K562 (cell line): ENCODE data around the gene MYO9A. TPM values are rescaled to one million over a fixed set of nuclear protein-coding genes. Genes with fewer than 3 reads are reported as not detected.

Experiments
- ATAC-seq: fragments of 200-7000 bp; cut with Tn5 transposase; 3 replicates; pipeline ENCODE4 v1.9.1; 2020; ENCODE audit warnings: moderate library complexity
- BruUV-seq: library from RNA; stranded (reverse); fragments of 400-500 nt; replicated peaks from 2 replicates; lab custom pipeline; 2021; lab: Mats Ljungman, UMichigan
- CTCF ChIA-PET: fragments of 300-600 bp; formaldehyde crosslinking; extraction: SDS; loops from one replicate; lab custom pipeline; 2021; ENCODE audit warnings: low intra/inter-chr PET ratio; lab: Yijun Ruan, JAX
- POLR2A ChIA-PET: fragments of 300-600, 350-650 bp; sonication (Branson Sonifier 250); formaldehyde crosslinking; extraction: SDS; loops from one replicate; lab custom pipeline; 2021; ENCODE audit warnings: antibody characterized with exemption, inconsistent platforms; lab: Yijun Ruan, JAX
- DNase-seq, 4 experiments: peaks; one replicate each; pipeline versions ENCODE4 v3.0.0 to v3.0.0-alpha.2; 2011 to 2018; ENCODE audit warnings: low spot score in 3 of 4, mixed read lengths in 3 of 4; ENCODE audit errors: extremely low read depth in 1 of 4
- FAIRE-seq: peaks from 2 replicates; lab custom pipeline; 2011; peaks lifted over from hg19 to GRCh38; lab: Jason Lieb, UNC
- H2AFZ ChIP-seq: 2 replicates; pipeline ENCODE4 v1.6.0; 2011; ENCODE audit warnings: low read depth, low read length, control low read depth, inconsistent platforms
- H3K27ac ChIP-seq: fragments of 200-600 bp; 3 replicates; pipeline ENCODE4 v1.8.0; 2011; ENCODE audit warnings: low read depth, mild to moderate bottlenecking, control low read depth, inconsistent platforms, low read length, moderate library complexity, mixed read lengths; ENCODE audit errors: extremely low read depth
- H3K27me3 ChIP-seq, 2 experiments: fragments of 300-600 bp in 1 of 2; 2 replicates in 1 of 2; 3 replicates in 1 of 2; pipeline versions ENCODE4 v1.6.0 to v1.8.0; 2011; ENCODE audit warnings: inconsistent platforms in 2 of 2, low read length in 2 of 2, mild to moderate bottlenecking in 1 of 2, mixed read lengths in 1 of 2, moderate library complexity in 1 of 2; ENCODE audit not compliant: control insufficient read depth in 2 of 2, insufficient read depth in 2 of 2
- H3K36me3 ChIP-seq: fragments of 300-600 bp; 3 replicates; pipeline ENCODE4 v1.8.0; 2011; ENCODE audit warnings: mild to moderate bottlenecking, low read length, inconsistent platforms; ENCODE audit not compliant: control insufficient read depth, insufficient read depth
- H3K4me1 ChIP-seq, 2 experiments: fragments of 200-600 bp in 1 of 2; replicated peaks in 1 of 2; 2 replicates in 1 of 2; 3 replicates in 1 of 2; pipeline versions ENCODE4 v1.5.1 to v1.8.0; 2011; ENCODE audit warnings: inconsistent platforms in 2 of 2, low read length in 2 of 2, mild to moderate bottlenecking in 1 of 2, mixed read lengths in 1 of 2, moderate library complexity in 1 of 2; ENCODE audit not compliant: control insufficient read depth in 2 of 2, insufficient read depth in 2 of 2
- H3K4me2 ChIP-seq: 2 replicates; pipeline ENCODE4 v1.6.1; 2011; ENCODE audit warnings: low read length, control low read depth, inconsistent platforms, mixed read lengths; ENCODE audit not compliant: insufficient read depth
- H3K4me3 ChIP-seq: fragments of 200-600 bp; sonication (generic), shearing (Covaris generic); 2 replicates; pipeline ENCODE4 v1.5.1; 2016; ENCODE audit warnings: control low read depth, inconsistent platforms
- H3K79me2 ChIP-seq: fragments of 200-600 bp; 3 replicates; pipeline ENCODE4 v1.8.0; 2011; ENCODE audit warnings: low read length, inconsistent platforms; ENCODE audit not compliant: control insufficient read depth, insufficient read depth
- H3K9ac ChIP-seq, 2 experiments: 2 replicates each; pipeline versions ENCODE4 v1.6.0 to v1.6.1; 2011; ENCODE audit warnings: low read depth in 2 of 2, low read length in 2 of 2, control low read depth in 1 of 2, inconsistent platforms in 1 of 2, mild to moderate bottlenecking in 1 of 2, mixed read lengths in 1 of 2; ENCODE audit not compliant: insufficient read depth in 1 of 2
- H3K9me1 ChIP-seq: one replicate; pipeline ENCODE4 v1.6.0; 2011; ENCODE audit warnings: inconsistent platforms, mild to moderate bottlenecking, low read length, moderate library complexity; ENCODE audit not compliant: control insufficient read depth, insufficient read depth
- H3K9me3 ChIP-seq: replicated peaks from 2 replicates; pipeline ENCODE4 v1.5.1; 2011; ENCODE audit warnings: low read depth, low read length, inconsistent platforms; ENCODE audit not compliant: control insufficient read depth, insufficient read depth
- H4K20me1 ChIP-seq: replicated peaks from 2 replicates; pipeline ENCODE4 v1.6.1; 2011; ENCODE audit warnings: low read length, inconsistent platforms, mixed read lengths; ENCODE audit not compliant: control insufficient read depth, insufficient read depth
- CLOCK ChIP-seq: fragments of 250-450 bp; sonication (Bioruptor Pico); IDR thresholded peaks from 2 replicates; pipeline ENCODE4 v1.4.0; 2020; ENCODE audit warnings: mild to moderate bottlenecking, moderate library complexity, borderline replicate concordance
- ZKSCAN8 ChIP-seq: fragments of 200-800 bp; sonication (Bioruptor generic); IDR thresholded peaks from 2 replicates; pipeline ENCODE4 v1.6.1; 2016; ENCODE audit warnings: missing genetic modification characterization, missing compliant biosample characterization
- ZNF274 ChIP-seq: IDR thresholded peaks from 2 replicates; pipeline ENCODE4 v1.6.1; 2011; ENCODE audit warnings: low read depth, mild to moderate bottlenecking, low read length, moderate library complexity, borderline replicate concordance
- WGBS: fragments of 100-300 bp; shearing (Covaris generic); methylation state at CpG from one replicate; pipeline ENCODE4 v1.1.6; 2016; ENCODE audit warnings: low coverage, mixed read lengths; ENCODE audit not compliant: insufficient coverage; ENCODE audit errors: missing lambda C conversion rate; 5-methylcytosine and 5-hydroxymethylcytosine counted together
- in situ Hi-C: fragments of 300-500 bp; cut with MboI; formaldehyde crosslinking; loops from 4 replicates; pipeline ENCODE4 v1.15.0; 2018; ENCODE audit warnings: inconsistent platforms, mixed read lengths
- intact Hi-C: fragments of 100-400 bp; cut with micrococcal nuclease; formaldehyde crosslinking; loops from 2 replicates; pipeline ENCODE4 v1.14.2; 2022
- polyA plus RNA-seq, 8 experiments: library from polyadenylated mRNA; depleted of rRNA in 4 of 8; stranded (reverse) in 5 of 8; unstranded in 3 of 8; fragments of >200 nt; fragmentation: Nextera tagmentation in 2 of 8; fragmentation: Illumina TruSeq in 1 of 8; extraction: Ambion mirVana in 2 of 8; extraction: Trizol in 1 of 8; gene quantifications; 2 replicates each; pipeline versions ENCODE4 v1.2.1 to v1.2.3, GENCODE V29; 2011 to 2014; ENCODE audit warnings: inconsistent platforms in 1 of 8, missing spikeins in 1 of 8
- total RNA-seq, 7 experiments: library from RNA; depleted of rRNA in 6 of 7; stranded (reverse); fragments of >200 nt in 6 of 7; fragmentation: Illumina TruSeq in 2 of 7; extraction: Trizol in 2 of 7; gene quantifications; 2 replicates each; pipeline versions ENCODE4 v1.2.1 to v1.2.3, GENCODE V29; 2011 to 2021; ENCODE audit warnings: low replicate concordance in 1 of 7

Gene MYO9A
- total and polyA plus RNA-seq, 9 of the 15 experiments (the other 6 are each of a cell fraction or from before 2014, with no cell fraction given) = 1.9 to 15.4 (median 5.8) TPM

- POLR2A ChIA-PET = no interaction called here
- intact Hi-C loops (no loop called here), in situ Hi-C loops (no loop called here)
- CTCF ChIA-PET = no interaction called here
- no peak for FAIRE-seq
- Histone ChIP-seq H3K9me3 (0 out of 2 replicates have a peak, but pooled peaks cover 3% of the 10 kb centered on the region), H3K9me1 (no peaks in the 10 kb centered on the region), H3K79me2 (no peaks in the 10 kb centered on the region), H3K27me3 (peaks cover 4 to 15% of the 10 kb centered on the region in 2 experiments; a peak in 2 of 5 replicates), H3K27ac (no peak overlapping the region), H3K4me2 (no peak overlapping the region), H2AFZ (no peak overlapping the region), H3K9ac (no peak overlapping the region), H3K36me3 (no peaks in the 10 kb centered on the region), H3K4me1 (no peaks in the 10 kb centered on the region), H4K20me1 (no peaks in the 10 kb centered on the region), H3K4me3 (no peak overlapping the region)
- BruUV-seq = no TSS peak
- TF ChIP-seq ZNF274 = peak; percentile 82
- TF ChIP-seq CLOCK (CRISPR knock-in tag) = no peak
- no peak for TF ChIP-seq ZKSCAN8 (CRISPR knock-in tag)
- WGBS = 4% methylated on average over 5 of the region's 5 CpGs
- DNase-seq = no peak
- ATAC-seq = no peak
Observed at GRCh38 chr15:71821547-71822129, 296.3 kb downstream of the MYO9A start.
